ENCODE results near the gene KIF5C. TPM values are rescaled to one million over a fixed set of nuclear protein-coding genes. Genes with fewer than 3 reads are reported as not detected.

The KIF5C gene
- polyA plus RNA-seq, 1 donor = 16.0 TPM

DNA sequence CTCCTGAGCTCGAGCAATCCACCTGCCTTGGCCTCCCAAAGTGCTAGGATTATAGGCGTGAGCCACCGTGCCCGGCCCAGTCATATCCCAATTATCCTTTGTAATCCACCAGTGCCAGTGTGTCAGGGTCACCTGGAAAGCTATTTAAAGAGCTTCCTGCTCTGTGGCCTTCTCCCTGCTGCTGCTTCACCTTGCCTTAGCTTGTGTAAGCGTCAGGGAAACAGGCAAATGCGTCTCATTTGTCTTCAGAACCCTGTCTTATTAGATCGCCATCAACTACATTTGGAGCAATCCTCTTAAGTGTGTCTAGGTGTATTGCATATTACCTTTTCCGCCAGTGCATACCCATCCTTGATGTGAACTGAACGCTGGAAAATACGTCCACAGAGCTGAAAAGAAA lies 10.2 kb downstream of the KIF5C start:
- Histone ChIP-seq H3K27me3 (ENCODE audit: control insufficient read depth, insufficient read depth, low read length) (peaks cover 35% of the 10 kb centered on the region), H3K4me1 (ENCODE audit: control insufficient read depth, insufficient read depth, low read length) (peaks cover 4% of the 10 kb centered on the region), H3K4me3 (ENCODE audit: low read length) (no peak overlapping the region), H3K36me3 (ENCODE audit: control insufficient read depth, insufficient read depth, low read length) (no peaks in the 10 kb centered on the region), H3K9me3 (ENCODE audit: control insufficient read depth, low read depth, low read length) (peaks cover 13% of the 10 kb centered on the region), H3K27ac (ENCODE audit: low read length) (no peak overlapping the region)
- DNase-seq = no peak
- 100% methylated on average over 2 of the region's 10 CpGs for WGBS (ENCODE audit: insufficient coverage, low lambda C conversion rate)

DNA sequence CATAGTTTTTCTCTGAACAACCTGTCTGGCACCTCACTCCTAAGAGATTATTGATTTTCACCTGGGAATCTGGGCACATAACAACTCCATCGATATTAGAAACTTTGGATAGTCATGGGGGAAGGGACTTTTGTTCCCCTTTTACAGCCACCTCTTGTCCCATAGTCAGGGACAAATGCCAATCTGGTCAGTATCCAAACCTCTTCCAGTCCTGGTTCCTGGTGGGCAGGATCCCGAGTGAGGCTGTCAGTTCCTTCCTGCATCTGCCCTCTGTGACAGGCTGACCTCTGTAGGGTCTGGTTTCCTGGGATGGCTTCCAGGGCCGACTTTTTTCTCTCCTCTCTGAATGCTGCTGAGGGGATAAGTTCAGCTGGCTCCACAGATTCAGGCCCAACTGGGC lies 11.0 kb downstream of the KIF5C start:
- no peaks in the 10 kb centered on the region for H3K36me3 ChIP-seq (ENCODE audit: control insufficient read depth, insufficient read depth, low read length)
- H3K4me1 ChIP-seq (ENCODE audit: control insufficient read depth, insufficient read depth, low read length) = peaks cover 4% of the 10 kb centered on the region
- DNase-seq = no peak
- WGBS (ENCODE audit: insufficient coverage, low lambda C conversion rate) = no CpG with 5 or more reads among the region's 3 CpGs
- no peak overlapping the region for H3K4me3 ChIP-seq (ENCODE audit: low read length)
- peaks cover 9% of the 10 kb centered on the region for H3K9me3 ChIP-seq (ENCODE audit: control insufficient read depth, low read depth, low read length)
- no peak overlapping the region for H3K27ac ChIP-seq (ENCODE audit: low read length)
- H3K27me3 ChIP-seq (ENCODE audit: control insufficient read depth, insufficient read depth, low read length) = peaks cover 38% of the 10 kb centered on the region

DNA sequence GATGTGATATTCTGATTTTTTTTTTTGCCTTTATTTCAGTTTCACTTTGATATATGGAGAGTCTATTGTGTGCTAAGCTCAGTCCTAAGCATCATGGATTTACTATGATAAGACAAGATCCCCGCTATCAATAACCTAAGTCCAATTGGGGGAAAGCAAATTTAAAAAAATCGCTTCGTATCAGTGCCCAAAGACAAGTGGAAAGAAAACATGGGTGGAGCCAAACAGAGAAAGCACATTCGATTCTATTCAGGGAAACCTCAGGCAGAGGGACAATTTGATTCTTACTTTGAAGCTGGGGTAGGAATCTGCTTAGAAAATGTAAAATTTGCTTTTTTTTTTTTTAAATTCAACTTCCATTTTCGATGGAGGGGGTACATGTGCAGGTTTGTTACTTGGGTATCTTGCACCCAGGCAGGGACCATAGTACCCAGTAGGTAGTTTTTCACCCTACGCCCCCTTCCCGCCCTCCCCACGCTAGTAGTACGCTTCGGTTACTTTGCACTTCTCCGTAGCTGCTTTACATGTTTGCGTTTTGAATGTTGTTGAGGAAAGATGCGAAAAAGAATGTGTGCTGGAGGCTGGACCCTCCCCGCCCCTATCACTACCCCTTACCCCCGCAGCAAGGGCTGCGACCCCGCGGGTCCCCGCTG lies 12.4 kb downstream of the KIF5C start:
- Histone ChIP-seq H3K4me3 (ENCODE audit: low read length) (peak overlapping the region; percentile 25), H3K27me3 (ENCODE audit: control insufficient read depth, insufficient read depth, low read length) (peaks cover 38% of the 10 kb centered on the region)
- no peak for DNase-seq

DNA sequence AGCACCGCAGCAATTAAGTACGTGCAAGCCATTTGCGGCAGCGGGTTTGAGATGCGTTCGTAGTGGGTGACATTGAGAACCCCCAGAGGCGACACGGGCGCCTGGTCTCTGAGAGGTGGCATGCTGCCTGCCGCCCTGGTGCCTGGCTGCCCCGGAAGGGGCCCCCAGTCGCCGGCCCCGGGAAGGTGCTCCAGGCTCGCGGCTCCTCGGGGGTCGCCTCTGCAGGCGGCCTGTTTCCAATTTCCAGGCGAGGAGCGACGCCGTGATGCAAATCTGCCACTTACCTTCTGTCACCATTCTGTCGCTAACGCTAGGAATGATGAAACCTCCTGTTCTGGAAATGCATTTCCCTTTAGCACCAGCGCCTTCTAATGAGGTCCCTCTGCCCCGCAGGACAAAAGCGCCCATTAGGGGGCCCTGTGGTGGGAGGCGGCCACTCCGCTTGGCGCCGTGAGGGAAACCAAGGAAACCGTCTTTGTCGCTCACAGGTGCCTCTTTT lies 13.0 kb downstream of the KIF5C start:
- H3K27me3 ChIP-seq (ENCODE audit: control insufficient read depth, insufficient read depth, low read length) = peaks cover 38% of the 10 kb centered on the region
- peak overlapping the region; percentile 25 for H3K4me3 ChIP-seq (ENCODE audit: low read length)

More for the DNA sequence above, 12.4 kb downstream of the KIF5C start:
- Histone ChIP-seq H3K9me3 (ENCODE audit: control insufficient read depth, low read depth, low read length) (peaks cover 5% of the 10 kb centered on the region), H3K27ac (ENCODE audit: low read length) (no peak overlapping the region), H3K4me1 (ENCODE audit: control insufficient read depth, insufficient read depth, low read length) (peaks cover under 1% of the 10 kb centered on the region), H3K36me3 (ENCODE audit: control insufficient read depth, insufficient read depth, low read length) (no peaks in the 10 kb centered on the region)
- whole genome bisulfite sequencing (ENCODE audit: insufficient coverage, low lambda C conversion rate) = 8% methylated on average over 5 of the region's 19 CpGs

DNA sequence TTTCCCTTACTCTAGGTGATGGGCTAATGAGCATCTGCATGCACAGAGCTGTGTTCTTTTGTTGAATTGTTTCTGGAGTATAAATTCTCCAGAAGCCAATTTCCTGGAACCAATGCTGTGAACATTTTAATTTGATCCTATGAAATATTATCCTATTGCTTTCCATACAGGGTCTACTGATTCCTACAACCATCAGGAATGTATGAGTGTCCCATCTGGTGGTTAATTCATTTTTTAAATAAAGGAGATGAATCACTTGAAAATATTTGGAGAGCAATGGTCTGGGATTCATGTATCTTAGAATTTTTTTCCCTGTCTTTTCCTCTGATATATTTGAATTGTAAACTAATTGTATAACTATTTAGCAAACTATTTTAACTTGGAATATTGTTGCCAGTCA lies 14.0 kb downstream of the KIF5C start:
- Histone ChIP-seq H3K9me3 (ENCODE audit: control insufficient read depth, low read depth, low read length) (peaks cover 5% of the 10 kb centered on the region), H3K4me1 (ENCODE audit: control insufficient read depth, insufficient read depth, low read length) (no peaks in the 10 kb centered on the region), H3K27me3 (ENCODE audit: control insufficient read depth, insufficient read depth, low read length) (peaks cover 38% of the 10 kb centered on the region), H3K4me3 (ENCODE audit: low read length) (no peak overlapping the region), H3K27ac (ENCODE audit: low read length) (no peak overlapping the region), H3K36me3 (ENCODE audit: control insufficient read depth, insufficient read depth, low read length) (no peaks in the 10 kb centered on the region)
- no peak for DNase-seq

More for the DNA sequence above, 13.0 kb downstream of the KIF5C start:
- DNase-seq = peak in 1 of 2 donors; percentile 26
- no peaks in the 10 kb centered on the region for H3K36me3 ChIP-seq (ENCODE audit: control insufficient read depth, insufficient read depth, low read length)
- no peaks in the 10 kb centered on the region for H3K4me1 ChIP-seq (ENCODE audit: control insufficient read depth, insufficient read depth, low read length)
- H3K27ac ChIP-seq (ENCODE audit: low read length) = no peak overlapping the region
- peaks cover 5% of the 10 kb centered on the region for H3K9me3 ChIP-seq (ENCODE audit: control insufficient read depth, low read depth, low read length)
- no CpG with 5 or more reads among the region's 34 CpGs for WGBS (ENCODE audit: insufficient coverage, low lambda C conversion rate)

DNA sequence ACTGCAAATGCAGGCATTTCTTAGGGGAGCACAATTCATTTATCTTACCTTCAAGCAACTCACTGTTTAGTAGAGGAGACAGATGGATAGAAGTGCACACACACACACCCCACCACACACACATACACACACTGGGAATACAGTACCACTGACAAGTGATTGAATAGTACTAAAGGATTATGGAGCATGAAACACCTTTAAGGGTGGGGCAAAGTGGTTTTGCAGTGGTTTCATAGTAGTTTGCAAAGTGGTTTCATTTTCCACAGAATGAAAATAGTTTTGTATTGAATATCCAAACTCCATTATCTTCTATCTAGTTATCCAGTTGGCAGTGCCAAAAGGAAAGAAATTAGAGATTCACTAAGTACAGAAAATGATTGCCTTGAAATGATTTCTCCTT lies 18.9 kb downstream of the KIF5C start:
- H3K27me3 ChIP-seq (ENCODE audit: control insufficient read depth, insufficient read depth, low read length) = peaks cover 10% of the 10 kb centered on the region
- DNase-seq = no peak
- H3K4me3 ChIP-seq (ENCODE audit: low read length) = no peak overlapping the region
- no peaks in the 10 kb centered on the region for H3K36me3 ChIP-seq (ENCODE audit: control insufficient read depth, insufficient read depth, low read length)
- no peaks in the 10 kb centered on the region for H3K9me3 ChIP-seq (ENCODE audit: control insufficient read depth, low read depth, low read length)
- H3K4me1 ChIP-seq (ENCODE audit: control insufficient read depth, insufficient read depth, low read length) = no peaks in the 10 kb centered on the region
- no peak overlapping the region for H3K27ac ChIP-seq (ENCODE audit: low read length)

DNA sequence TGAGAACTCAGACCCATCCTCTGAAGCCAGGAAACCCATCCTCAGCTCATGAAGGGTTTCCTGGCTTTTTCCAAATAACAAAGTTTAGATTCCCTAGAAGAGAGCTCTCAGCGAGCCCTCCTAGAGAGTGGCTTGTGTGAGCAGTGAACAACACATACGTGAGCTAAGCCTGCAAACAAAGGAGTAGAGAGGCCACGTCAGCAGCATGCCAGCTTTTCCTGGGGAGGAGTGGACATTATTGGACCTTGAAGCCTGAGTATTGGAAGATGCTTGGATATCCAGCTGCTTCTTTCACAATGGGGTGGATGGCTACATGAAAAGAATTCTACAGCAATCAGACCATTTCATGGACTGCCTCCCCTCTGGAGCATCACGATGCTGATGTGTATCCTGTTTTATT lies 21.1 kb downstream of the KIF5C start:
- Histone ChIP-seq H3K36me3 (ENCODE audit: control insufficient read depth, insufficient read depth, low read length) (no peaks in the 10 kb centered on the region), H3K4me3 (ENCODE audit: low read length) (no peak overlapping the region), H3K27me3 (ENCODE audit: control insufficient read depth, insufficient read depth, low read length) (no peaks in the 10 kb centered on the region), H3K4me1 (ENCODE audit: control insufficient read depth, insufficient read depth, low read length) (no peaks in the 10 kb centered on the region), H3K27ac (ENCODE audit: low read length) (no peak overlapping the region), H3K9me3 (ENCODE audit: control insufficient read depth, low read depth, low read length) (no peaks in the 10 kb centered on the region)
- no CpG with 5 or more reads among the region's 4 CpGs for WGBS (ENCODE audit: insufficient coverage, low lambda C conversion rate)
- no peak for DNase-seq

DNA sequence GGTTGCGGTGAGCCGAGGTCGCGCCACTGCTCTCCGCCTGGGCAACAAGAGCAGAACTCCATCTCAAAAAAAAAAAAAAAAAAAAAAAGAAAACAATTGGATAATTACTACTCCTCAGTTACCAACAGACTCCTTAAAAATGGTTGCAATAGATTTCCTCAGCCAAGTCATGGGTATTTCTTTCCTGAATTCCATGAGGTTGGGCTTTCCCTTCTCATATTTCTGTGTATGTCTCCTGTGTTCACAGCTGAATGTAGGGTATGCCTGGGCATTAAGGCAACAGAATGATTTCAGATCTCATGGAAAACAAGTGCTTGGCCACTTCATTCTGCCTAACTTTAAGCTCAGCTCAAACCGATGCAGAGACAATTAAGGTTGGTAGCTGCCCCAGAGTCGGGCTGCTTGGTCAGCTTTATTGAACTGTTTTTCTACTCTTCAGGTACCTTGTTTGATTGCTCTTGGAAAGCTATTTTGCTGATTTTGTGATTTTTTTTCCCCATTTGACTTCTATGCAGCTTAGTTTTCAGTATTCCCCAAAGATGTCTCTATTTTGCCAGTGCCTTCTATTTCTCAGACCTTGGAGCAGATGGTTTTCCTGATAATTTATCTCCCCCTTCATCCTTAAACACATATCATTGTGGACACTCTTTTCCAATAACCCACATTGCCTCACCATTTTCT lies 24.8 kb downstream of the KIF5C start:
- H3K4me3 ChIP-seq (ENCODE audit: low read length) = no peak overlapping the region
- DNase-seq = no peak
- no peaks in the 10 kb centered on the region for H3K27me3 ChIP-seq (ENCODE audit: control insufficient read depth, insufficient read depth, low read length)
- no CpG with 5 or more reads among the region's 7 CpGs for WGBS (ENCODE audit: insufficient coverage, low lambda C conversion rate)
- no peaks in the 10 kb centered on the region for H3K36me3 ChIP-seq (ENCODE audit: control insufficient read depth, insufficient read depth, low read length)
- no peak overlapping the region for H3K27ac ChIP-seq (ENCODE audit: low read length)
- H3K4me1 ChIP-seq (ENCODE audit: control insufficient read depth, insufficient read depth, low read length) = no peaks in the 10 kb centered on the region
- no peaks in the 10 kb centered on the region for H3K9me3 ChIP-seq (ENCODE audit: control insufficient read depth, low read depth, low read length)

DNA sequence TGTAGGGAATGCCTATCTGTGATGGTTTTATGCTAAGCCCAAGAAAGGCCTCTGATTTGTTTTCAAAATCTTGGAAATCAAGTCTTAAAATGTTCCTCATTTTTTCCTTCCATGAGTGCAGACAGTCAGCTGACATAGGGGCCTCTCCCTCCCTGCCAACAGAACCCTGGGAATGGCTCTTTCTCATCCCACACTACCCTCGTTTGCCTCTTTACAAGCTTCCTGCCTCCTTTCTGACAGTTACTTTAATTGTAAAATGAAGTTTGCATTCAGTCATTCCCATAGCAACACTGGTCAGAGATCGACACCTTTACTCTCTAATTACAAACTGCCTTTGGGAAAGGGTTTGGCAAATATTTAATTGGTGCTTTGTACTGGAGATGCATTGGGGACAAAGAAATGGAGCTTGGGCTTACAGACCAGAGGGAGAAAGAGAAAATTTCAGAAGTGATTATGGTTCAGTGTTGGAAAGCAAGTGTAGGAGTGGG lies 25.4 kb downstream of the KIF5C start:
- no peak overlapping the region for H3K4me3 ChIP-seq (ENCODE audit: low read length)
- no peak overlapping the region for H3K27ac ChIP-seq (ENCODE audit: low read length)
- H3K27me3 ChIP-seq (ENCODE audit: control insufficient read depth, insufficient read depth, low read length) = no peaks in the 10 kb centered on the region
- no peaks in the 10 kb centered on the region for H3K36me3 ChIP-seq (ENCODE audit: control insufficient read depth, insufficient read depth, low read length)
- WGBS (ENCODE audit: insufficient coverage, low lambda C conversion rate) = no CpG with 5 or more reads among the region's 2 CpGs
- no peaks in the 10 kb centered on the region for H3K9me3 ChIP-seq (ENCODE audit: control insufficient read depth, low read depth, low read length)
- H3K4me1 ChIP-seq (ENCODE audit: control insufficient read depth, insufficient read depth, low read length) = no peaks in the 10 kb centered on the region
- DNase-seq = no peak

DNA sequence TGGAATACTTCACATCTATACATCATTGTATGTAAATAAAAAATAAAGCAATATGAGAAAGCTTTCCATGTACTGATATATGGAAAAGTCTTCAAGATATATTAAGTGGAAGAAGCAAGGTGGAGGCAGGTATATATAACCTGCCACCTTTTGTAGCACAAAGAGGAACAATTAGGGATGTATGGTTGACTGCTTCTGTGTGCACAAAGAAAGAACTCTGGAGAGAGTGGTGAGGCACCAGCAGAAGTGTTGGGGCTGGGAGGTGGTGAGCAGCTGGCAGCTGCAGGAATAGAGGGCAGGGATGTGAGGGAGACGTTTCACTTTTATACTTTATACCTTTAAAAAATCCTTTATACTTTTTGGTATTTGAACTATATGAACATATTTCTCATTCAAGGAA lies 26.1 kb downstream of the KIF5C start:
- Histone ChIP-seq H3K36me3 (ENCODE audit: control insufficient read depth, insufficient read depth, low read length) (no peaks in the 10 kb centered on the region), H3K4me3 (ENCODE audit: low read length) (no peak overlapping the region), H3K9me3 (ENCODE audit: control insufficient read depth, low read depth, low read length) (no peaks in the 10 kb centered on the region), H3K27ac (ENCODE audit: low read length) (no peak overlapping the region), H3K27me3 (ENCODE audit: control insufficient read depth, insufficient read depth, low read length) (no peaks in the 10 kb centered on the region), H3K4me1 (ENCODE audit: control insufficient read depth, insufficient read depth, low read length) (no peaks in the 10 kb centered on the region)
- no peak for DNase-seq
- no CpG with 5 or more reads among the region's 1 CpG for WGBS (ENCODE audit: insufficient coverage, low lambda C conversion rate)

DNA sequence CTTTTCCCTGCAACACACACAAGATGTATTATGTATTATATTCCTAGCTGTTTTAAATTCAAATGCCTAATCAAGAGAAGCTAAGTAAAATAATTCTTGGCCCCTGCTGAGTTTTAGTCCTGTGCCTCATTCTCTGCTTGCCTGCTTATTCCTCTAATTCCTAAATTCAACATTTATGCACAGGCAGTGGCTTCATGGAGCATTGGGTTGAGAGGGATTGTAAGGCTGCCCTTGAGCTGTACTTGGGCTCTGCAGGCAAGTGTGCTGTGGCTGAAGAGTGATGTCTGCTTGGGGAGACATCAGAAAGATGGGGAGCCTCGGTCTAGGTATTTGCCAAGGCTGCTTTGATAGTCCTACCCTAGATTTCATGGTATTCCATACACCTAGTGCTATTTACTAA lies 27.8 kb downstream of the KIF5C start:
- DNase-seq = no peak
- no peak overlapping the region for H3K4me3 ChIP-seq (ENCODE audit: low read length)
- H3K9me3 ChIP-seq (ENCODE audit: control insufficient read depth, low read depth, low read length) = no peaks in the 10 kb centered on the region
- no CpG with 5 or more reads among the region's 1 CpG for WGBS (ENCODE audit: insufficient coverage, low lambda C conversion rate)
- H3K4me1 ChIP-seq (ENCODE audit: control insufficient read depth, insufficient read depth, low read length) = no peaks in the 10 kb centered on the region
- no peak overlapping the region for H3K27ac ChIP-seq (ENCODE audit: low read length)
- no peaks in the 10 kb centered on the region for H3K27me3 ChIP-seq (ENCODE audit: control insufficient read depth, insufficient read depth, low read length)
- no peaks in the 10 kb centered on the region for H3K36me3 ChIP-seq (ENCODE audit: control insufficient read depth, insufficient read depth, low read length)
